AG04450 (cell line): ENCODE measurements around the gene EIPR1. TPM values are rescaled to one million over a fixed set of nuclear protein-coding genes. Genes with fewer than 3 reads are reported as not detected.

Experiments
- CTCF ChIA-PET: fragments of 300-600, 350-600 bp; formaldehyde crosslinking; extraction: SDS; loops from one replicate; lab custom pipeline; 2022; ENCODE audit warnings: antibody characterized with exemption, inconsistent platforms; lab: Charles Lee
- POLR2A ChIA-PET: fragments of 350-600 bp; formaldehyde crosslinking; extraction: SDS; loops from one replicate; lab custom pipeline; 2021; ENCODE audit warnings: antibody characterized with exemption, inconsistent platforms; lab: Yijun Ruan, JAX
- DNase-seq: peaks from one replicate; pipeline ENCODE4 v3.0.0-alpha.2; 2011; ENCODE audit warnings: low read depth, low spot score
- H3K27ac ChIP-seq: one replicate; pipeline ENCODE4 v1.5.1; 2012; ENCODE audit warnings: low read depth, low read length, control low read depth
- H3K27me3 ChIP-seq: one replicate; pipeline ENCODE4 v1.6.0; 2012; ENCODE audit warnings: low read length; ENCODE audit not compliant: control insufficient read depth, insufficient read depth
- H3K4me3 ChIP-seq: 2 replicates; pipeline ENCODE4 v1.5.1; 2011; ENCODE audit warnings: mild to moderate bottlenecking, low read depth, low read length, control low read depth
- H3K9me3 ChIP-seq: 2 replicates; pipeline ENCODE4 v1.5.1; 2012; ENCODE audit warnings: low read length; ENCODE audit not compliant: control insufficient read depth, insufficient read depth
- polyA plus RNA-seq: library from polyadenylated mRNA; depleted of rRNA; stranded (reverse); fragments of >200 nt; gene quantifications from 2 replicates; pipeline ENCODE4 v1.2.3, GENCODE V29; 2011
- TF ChIP-seq, protein P1 (sequence below): IDR thresholded peaks from 2 replicates; pipeline ENCODE4 v1.5.1; 2011; ENCODE audit warnings: low read depth, low read length, control low read depth, inconsistent platforms

Gene EIPR1
- polyA plus RNA-seq, 1 experiment = 33.2 TPM

DNA sequence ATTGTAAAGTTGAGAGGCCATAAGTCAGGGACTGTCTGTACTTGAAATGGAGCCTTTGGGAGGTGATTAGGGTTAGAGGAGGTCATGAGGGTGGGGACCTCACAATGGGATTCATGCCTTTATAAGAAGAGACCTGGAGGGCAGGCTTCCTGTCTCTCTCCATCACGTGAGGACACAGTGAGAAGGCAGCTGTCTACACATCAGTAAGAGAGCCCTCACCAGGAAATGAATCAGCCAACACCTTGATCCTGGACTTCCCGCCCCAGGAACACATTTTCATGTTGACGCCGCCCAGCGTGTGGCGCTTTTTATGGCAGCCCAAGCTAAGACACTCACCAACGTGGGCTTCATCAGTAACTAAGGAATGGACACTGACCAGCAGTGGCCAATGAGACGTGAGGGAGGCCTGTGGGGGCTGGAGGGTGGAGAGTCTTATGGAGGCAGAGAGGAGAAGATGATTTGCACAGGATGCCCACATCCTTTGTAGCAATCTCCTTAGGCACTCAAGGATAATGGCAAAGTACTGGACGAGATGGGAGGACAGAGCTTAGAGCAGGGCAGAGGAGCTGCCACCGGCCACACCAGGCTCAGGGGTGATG lies 162.7 kb downstream of the EIPR1 start:
- Histone ChIP-seq H3K27ac (no peak overlapping the region), H3K9me3 (no peaks in the 10 kb centered on the region), H3K4me3 (no peak overlapping the region), H3K27me3 (no peaks in the 10 kb centered on the region)
- DNase-seq = no peak
- ChIA-PET POLR2A (no interaction called here), CTCF (no interaction called here)
- TF ChIP-seq, protein P1, sequence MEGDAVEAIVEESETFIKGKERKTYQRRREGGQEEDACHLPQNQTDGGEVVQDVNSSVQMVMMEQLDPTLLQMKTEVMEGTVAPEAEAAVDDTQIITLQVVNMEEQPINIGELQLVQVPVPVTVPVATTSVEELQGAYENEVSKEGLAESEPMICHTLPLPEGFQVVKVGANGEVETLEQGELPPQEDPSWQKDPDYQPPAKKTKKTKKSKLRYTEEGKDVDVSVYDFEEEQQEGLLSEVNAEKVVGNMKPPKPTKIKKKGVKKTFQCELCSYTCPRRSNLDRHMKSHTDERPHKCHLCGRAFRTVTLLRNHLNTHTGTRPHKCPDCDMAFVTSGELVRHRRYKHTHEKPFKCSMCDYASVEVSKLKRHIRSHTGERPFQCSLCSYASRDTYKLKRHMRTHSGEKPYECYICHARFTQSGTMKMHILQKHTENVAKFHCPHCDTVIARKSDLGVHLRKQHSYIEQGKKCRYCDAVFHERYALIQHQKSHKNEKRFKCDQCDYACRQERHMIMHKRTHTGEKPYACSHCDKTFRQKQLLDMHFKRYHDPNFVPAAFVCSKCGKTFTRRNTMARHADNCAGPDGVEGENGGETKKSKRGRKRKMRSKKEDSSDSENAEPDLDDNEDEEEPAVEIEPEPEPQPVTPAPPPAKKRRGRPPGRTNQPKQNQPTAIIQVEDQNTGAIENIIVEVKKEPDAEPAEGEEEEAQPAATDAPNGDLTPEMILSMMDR = no peak

DNA sequence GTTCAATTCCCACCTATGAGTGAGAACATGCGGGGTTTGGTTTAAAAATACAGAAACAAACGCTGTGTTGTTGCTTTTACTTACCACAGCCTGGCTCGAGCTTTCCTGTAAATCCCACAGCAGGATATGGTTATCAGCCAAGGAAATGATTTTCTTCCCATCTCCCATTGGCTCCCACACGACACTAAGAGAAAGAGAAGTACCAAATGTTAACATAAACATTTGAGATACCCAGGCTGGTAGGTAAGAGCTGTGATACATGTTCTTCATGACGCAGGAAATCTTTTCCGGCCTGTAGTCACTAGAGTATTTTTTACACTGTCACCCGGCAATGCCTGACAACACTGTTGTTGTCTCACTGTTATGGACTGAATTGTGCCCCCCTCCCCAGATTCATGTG lies 163.6 kb downstream of the EIPR1 start:
- POLR2A ChIA-PET = no interaction called here
- TF ChIP-seq, protein P1 = no peak
- CTCF ChIA-PET = no interaction called here
- Histone ChIP-seq H3K27me3 (no peaks in the 10 kb centered on the region), H3K9me3 (no peaks in the 10 kb centered on the region), H3K27ac (no peak overlapping the region), H3K4me3 (no peak overlapping the region)
- DNase-seq = no peak

DNA sequence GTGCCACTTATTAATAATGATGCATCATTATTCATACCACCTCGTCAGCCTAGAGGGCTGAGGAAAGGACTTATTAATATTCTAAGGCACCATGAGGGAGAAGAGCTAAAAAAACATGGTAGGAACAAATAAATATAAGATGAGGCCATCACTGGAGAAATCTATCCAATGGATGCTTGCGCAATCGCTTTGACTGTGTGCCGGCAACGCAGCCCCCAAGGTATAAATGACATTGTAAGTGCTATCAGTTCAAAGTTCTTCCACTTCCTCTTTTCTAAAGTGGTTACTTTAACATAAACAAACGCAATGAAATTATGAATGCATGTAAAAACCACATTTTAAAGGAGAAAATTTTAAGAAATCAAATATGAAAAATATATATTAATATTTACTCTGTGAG lies 164.6 kb downstream of the EIPR1 start:
- no peaks in the 10 kb centered on the region for H3K27me3 ChIP-seq
- POLR2A ChIA-PET = no interaction called here
- no peak for DNase-seq
- H3K9me3 ChIP-seq = no peaks in the 10 kb centered on the region
- TF ChIP-seq, protein P1 = no peak
- CTCF ChIA-PET = no interaction called here
- no peak overlapping the region for H3K4me3 ChIP-seq
- H3K27ac ChIP-seq = no peak overlapping the region

DNA sequence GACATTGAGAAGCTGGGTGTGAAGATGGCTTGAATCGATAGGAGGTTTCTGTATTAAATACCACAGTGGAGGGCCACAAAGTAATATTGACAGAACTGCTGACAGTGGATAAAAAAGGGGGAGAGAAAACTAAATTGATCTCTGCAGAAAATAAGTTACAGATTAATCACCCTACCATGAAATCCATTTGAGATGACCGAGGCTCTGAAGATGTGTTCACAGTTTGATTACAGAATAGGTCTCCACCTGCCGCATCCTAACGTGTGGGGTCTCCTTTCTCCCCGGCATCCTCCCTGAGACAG lies 165.6 kb downstream of the EIPR1 start:
- Histone ChIP-seq H3K9me3 (no peaks in the 10 kb centered on the region), H3K27ac (no peak overlapping the region), H3K4me3 (no peak overlapping the region), H3K27me3 (no peaks in the 10 kb centered on the region)
- TF ChIP-seq, protein P1 = no peak
- ChIA-PET CTCF (no interaction called here), POLR2A (no interaction called here)
- DNase-seq = no peak

DNA sequence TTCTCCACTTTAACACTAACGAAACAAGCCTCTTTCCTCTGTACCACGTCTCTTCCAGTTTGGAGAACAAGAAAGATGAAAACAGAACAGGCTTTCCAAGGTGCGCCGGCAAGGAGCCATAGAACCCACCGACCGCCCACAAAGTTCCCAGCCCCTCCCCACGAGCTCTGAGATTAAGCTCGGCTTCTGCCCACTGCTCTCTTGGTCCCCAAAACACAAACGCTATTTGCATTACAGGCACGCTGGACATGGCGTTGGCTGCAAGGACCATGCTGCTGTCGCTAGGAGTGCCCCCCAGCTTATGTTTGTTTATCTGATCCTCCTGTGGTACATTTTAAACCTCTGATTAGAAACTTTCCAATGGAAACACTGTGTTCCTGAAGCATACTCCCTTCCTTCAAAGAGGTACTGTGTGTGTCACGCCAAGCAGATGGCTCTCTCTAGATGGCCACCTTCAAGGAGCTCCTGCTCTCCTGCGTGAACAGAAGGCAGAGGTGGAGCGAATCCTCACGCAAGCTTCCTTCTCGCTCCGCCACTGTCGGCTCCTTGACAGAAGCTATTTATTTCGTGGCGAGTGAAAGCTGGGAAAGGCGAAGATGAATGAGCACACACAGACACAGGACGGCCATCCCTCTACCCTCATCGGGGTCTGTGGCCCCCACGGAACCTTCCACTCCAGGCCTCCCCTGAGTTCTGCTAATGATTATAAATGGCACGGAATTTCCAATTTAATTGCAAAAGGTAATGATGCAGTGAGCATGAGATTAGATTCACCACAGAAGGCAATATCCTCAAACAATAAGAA lies 166.2 kb downstream of the EIPR1 start:
- TF ChIP-seq, protein P1 = no peak
- no peak for DNase-seq
- no peaks in the 10 kb centered on the region for H3K27me3 ChIP-seq
- H3K4me3 ChIP-seq = no peak overlapping the region
- no peak overlapping the region for H3K27ac ChIP-seq
- POLR2A ChIA-PET = no interaction called here
- no peaks in the 10 kb centered on the region for H3K9me3 ChIP-seq
- CTCF ChIA-PET = no interaction called here
